Tibial nerve (tissue), 4 donors: ENCODE measurements around the gene SLC38A3. TPM values are rescaled to one million over a fixed set of nuclear protein-coding genes. Genes with fewer than 3 reads are reported as not detected.

ENCODE experiments used
- DNase-seq, 2 donors: peaks; one replicate each; pipeline ENCODE4 v3.0.0-alpha.2; 2019; ENCODE audit warnings: low spot score in 2 of 2
- H3K27ac ChIP-seq, 4 donors: fragments of 200-600 bp; sonication (generic) in 3 of 4; one replicate each; pipeline ENCODE4 v1.5.1; 2017 to 2019; ENCODE audit warnings: mild to moderate bottlenecking in 1 of 4
- H3K27me3 ChIP-seq, 2 donors: fragments of 200-600 bp; sonication (generic) in 1 of 2; one replicate each; pipeline versions ENCODE4 v1.5.1 to v1.6.0; 2017 to 2019
- H3K36me3 ChIP-seq, 3 donors: fragments of 200-600 bp; sonication (generic); one replicate each; pipeline ENCODE4 v1.5.1; 2018 to 2019
- H3K4me1 ChIP-seq, 4 donors: fragments of 200-600 bp; sonication (generic) in 3 of 4; one replicate each; pipeline ENCODE4 v1.5.1; 2017 to 2019
- H3K4me3 ChIP-seq, 4 donors: fragments of 200-600 bp; sonication (generic) in 3 of 4; one replicate each; pipeline ENCODE4 v1.5.1; 2017 to 2019; ENCODE audit warnings: mild to moderate bottlenecking in 1 of 4, moderate library complexity in 1 of 4
- H3K9me3 ChIP-seq, 4 donors: fragments of 200-600 bp; sonication (generic) in 3 of 4; one replicate each; pipeline ENCODE4 v1.5.1; 2017 to 2019
- EP300 ChIP-seq, 2 donors: sonication (generic); formaldehyde crosslinking; IDR thresholded peaks; one replicate each; pipeline ENCODE4 v1.6.1; 2017; ENCODE audit warnings: antibody characterized with exemption in 2 of 2, mild to moderate bottlenecking in 1 of 2
- POLR2A ChIP-seq, 2 donors: fragments of 450-650 bp; IDR thresholded peaks; one replicate each; pipeline ENCODE4 v1.6.1; 2017; ENCODE audit warnings: antibody characterized with exemption in 2 of 2, mild to moderate bottlenecking in 2 of 2, moderate library complexity in 2 of 2
- WGBS, 2 donors: methylation state at CpG; one replicate each; pipeline ENCODE4 v1.1.5; 2018; 5-methylcytosine and 5-hydroxymethylcytosine counted together
- total RNA-seq, 4 donors: library from RNA; depleted of rRNA; stranded (reverse); fragments of >200 nt; gene quantifications; one replicate each; pipeline ENCODE4 v1.1.0, GENCODE V29; 2016
- TF ChIP-seq, protein P1 (sequence below), 5 experiments: fragments of 200-600 bp in 3 of 5; fragments of 450-650 bp in 2 of 5; sonication (generic) in 3 of 5; IDR thresholded peaks; one replicate each; pipeline ENCODE4 v1.5.1; 2016 to 2019; ENCODE audit warnings: antibody characterized with exemption in 5 of 5, mild to moderate bottlenecking in 3 of 5, moderate library complexity in 2 of 5

The SLC38A3 gene
- total RNA-seq, 4 donors from 2014 or later, result 0.21 to 8.1 (median 1.5) TPM

DNA sequence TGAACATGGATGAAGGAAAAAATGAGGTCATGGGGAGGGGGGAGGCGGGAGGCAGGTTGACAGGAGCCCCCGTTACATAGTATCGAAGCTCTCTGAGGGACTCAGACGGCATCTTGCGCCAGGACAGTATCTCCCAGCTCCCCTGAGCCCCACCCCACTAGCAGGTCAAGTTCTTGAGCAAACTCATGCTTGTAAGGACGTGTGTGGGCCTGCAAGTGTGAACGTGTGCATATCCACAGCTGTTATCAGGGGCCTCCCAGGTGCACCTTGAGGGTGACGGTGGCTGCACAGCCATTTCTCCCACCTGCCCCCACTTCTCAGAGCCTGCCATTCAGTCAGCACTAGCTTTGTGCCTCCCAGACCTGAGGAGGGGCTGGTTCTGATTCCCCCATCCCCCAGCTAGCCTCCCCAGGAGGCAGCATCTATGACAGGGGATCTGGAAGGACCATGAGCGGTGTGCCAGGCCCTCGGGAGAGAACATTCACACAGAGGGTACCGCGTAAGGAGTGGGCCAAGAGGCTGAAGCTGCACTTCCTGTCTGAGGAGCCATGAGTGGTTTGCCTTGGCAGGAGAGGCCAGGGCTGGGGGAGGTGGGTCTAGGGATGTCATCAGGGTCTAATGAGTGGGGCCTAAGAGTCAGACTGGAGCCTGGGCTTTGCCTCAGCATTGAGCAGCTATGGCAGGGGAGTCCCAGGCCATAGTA, 47.1 kb upstream of the SLC38A3 start:
- WGBS, 2 donors, result 76 to 77% methylated on average over 11 to 12 of the region's 12 CpGs
- peaks cover 0 to 82% (median 22%) of the 10 kb centered on the region in 4 donors for H3K4me1 ChIP-seq
- H3K4me3 ChIP-seq, result no peak overlapping the region

DNA sequence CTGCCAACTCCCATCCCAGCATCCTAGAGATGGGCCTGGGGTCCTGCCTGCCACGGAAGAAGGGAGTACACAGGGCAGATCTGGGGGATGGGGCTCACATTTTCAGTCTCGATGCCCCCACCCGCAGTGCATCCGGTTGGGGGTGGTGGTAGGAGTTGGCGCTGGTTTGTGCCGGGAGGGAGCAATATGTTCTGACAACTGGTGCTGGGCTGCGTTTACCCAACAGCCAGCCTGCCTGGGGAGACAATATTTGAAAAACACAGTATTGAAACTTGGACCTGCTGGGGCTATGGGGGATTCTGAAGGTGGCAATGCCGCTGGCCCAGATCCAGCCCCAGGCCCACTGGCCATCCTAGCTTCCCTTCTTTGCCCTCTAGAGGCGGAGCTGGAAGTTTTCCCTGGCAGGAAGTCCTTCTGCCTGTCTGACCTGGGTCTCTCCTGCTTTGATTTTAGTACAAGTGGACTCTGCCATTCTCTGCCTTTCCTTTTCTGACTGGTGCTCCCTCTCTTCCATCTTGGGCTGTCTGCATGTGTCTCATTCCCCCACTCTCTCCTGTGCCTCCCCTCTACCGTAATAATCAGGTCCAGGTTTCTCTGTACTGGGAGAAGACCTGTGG, 46.4 kb upstream of the SLC38A3 start:
- Histone ChIP-seq H3K4me3 (no peak overlapping the region), H3K36me3 (no peaks in the 10 kb centered on the region), H3K4me1 (peaks cover 0 to 89% (median 22%) of the 10 kb centered on the region in 4 donors), H3K27me3 (peaks cover 0 to 24% of the 10 kb centered on the region in 2 donors), H3K27ac (peak overlapping the region in 2 of 4 donors; percentile 52 to 83), H3K9me3 (no peaks in the 10 kb centered on the region)
- 66 to 84% methylated on average over 10 of the region's 10 CpGs for WGBS, 2 donors
- no peak for TF ChIP-seq POLR2A (IDR thresholded peaks at IDR 0.05)
- TF ChIP-seq EP300 (IDR thresholded peaks at IDR 0.05), result no peak
- no peak for DNase-seq

More for the DNA sequence above, 47.1 kb upstream of the SLC38A3 start:
- Histone ChIP-seq H3K36me3 (no peaks in the 10 kb centered on the region), H3K27me3 (peaks cover 0 to 24% of the 10 kb centered on the region in 2 donors), H3K9me3 (no peaks in the 10 kb centered on the region), H3K27ac (peak overlapping the region in 3 of 4 donors; percentile 4 to 59 (median 19))
- no peak for DNase-seq
- TF ChIP-seq EP300 (IDR thresholded peaks at IDR 0.05) (no peak), POLR2A (IDR thresholded peaks at IDR 0.05) (no peak)
- TF ChIP-seq, protein P1, sequence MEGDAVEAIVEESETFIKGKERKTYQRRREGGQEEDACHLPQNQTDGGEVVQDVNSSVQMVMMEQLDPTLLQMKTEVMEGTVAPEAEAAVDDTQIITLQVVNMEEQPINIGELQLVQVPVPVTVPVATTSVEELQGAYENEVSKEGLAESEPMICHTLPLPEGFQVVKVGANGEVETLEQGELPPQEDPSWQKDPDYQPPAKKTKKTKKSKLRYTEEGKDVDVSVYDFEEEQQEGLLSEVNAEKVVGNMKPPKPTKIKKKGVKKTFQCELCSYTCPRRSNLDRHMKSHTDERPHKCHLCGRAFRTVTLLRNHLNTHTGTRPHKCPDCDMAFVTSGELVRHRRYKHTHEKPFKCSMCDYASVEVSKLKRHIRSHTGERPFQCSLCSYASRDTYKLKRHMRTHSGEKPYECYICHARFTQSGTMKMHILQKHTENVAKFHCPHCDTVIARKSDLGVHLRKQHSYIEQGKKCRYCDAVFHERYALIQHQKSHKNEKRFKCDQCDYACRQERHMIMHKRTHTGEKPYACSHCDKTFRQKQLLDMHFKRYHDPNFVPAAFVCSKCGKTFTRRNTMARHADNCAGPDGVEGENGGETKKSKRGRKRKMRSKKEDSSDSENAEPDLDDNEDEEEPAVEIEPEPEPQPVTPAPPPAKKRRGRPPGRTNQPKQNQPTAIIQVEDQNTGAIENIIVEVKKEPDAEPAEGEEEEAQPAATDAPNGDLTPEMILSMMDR (IDR thresholded peaks at IDR 0.05), result no peak

DNA sequence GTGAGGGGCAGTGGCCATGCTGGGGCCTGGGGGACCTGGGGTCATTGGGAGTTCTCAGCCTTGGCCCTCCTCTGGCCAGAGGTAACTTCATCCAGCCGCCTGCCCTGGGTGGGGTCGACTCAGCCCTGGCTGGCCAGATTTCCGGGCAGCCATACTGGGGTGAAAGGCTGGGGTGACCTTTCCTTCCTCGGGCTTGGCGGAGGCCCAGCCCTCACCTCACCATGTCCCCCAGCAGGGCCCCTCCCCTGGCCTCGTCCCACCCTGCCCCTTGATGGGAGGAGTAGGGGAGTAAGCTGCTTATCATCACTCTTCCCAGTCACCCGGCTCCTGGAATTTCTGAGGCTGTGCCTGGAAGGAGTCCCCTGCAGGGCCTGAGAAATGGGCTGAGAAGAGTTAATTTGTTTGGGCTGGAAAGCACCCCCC, 44.5 kb upstream of the SLC38A3 start:
- no peak for TF ChIP-seq EP300 (IDR thresholded peaks at IDR 0.05)
- TF ChIP-seq, protein P1 (IDR thresholded peaks at IDR 0.05), result no peak
- TF ChIP-seq POLR2A (IDR thresholded peaks at IDR 0.05), result no peak
- Histone ChIP-seq H3K4me3 (no peak overlapping the region), H3K27ac (peak overlapping the region in 3 of 4 donors; percentile 28 to 83 (median 77)), H3K4me1 (peaks cover 0 to 98% (median 35%) of the 10 kb centered on the region in 4 donors), H3K36me3 (no peaks in the 10 kb centered on the region), H3K27me3 (peaks cover 0 to 22% of the 10 kb centered on the region in 2 donors), H3K9me3 (no peaks in the 10 kb centered on the region)
- 41 to 49% methylated on average over 2 to 5 of the region's 7 CpGs for WGBS, 2 donors
- no peak for DNase-seq

DNA sequence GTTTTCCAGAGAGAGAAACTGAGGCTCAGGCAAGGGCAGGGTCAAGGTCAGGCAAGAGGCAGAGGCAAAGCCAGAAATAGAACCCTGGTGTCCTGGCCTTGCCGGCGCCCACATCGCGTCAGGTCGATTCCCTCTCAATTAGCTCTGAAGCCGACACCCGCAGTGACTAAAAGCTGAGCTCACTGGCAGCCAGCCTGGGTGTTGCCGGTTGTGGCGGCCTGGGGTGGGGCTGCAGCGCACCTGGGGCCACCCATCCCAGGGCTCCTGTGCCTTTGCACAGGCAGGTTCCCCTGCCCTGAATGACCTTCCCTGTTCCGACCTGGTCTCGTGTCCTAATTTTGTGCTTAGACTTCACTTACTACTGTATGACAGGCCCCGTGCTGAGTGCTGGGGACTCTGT, 43.8 kb upstream of the SLC38A3 start:
- Histone ChIP-seq H3K27ac (peak overlapping the region; percentile 25 to 83 (median 52)), H3K4me1 (peaks cover 0 to 98% (median 37%) of the 10 kb centered on the region in 4 donors), H3K36me3 (no peaks in the 10 kb centered on the region), H3K9me3 (no peaks in the 10 kb centered on the region), H3K27me3 (peaks cover 0 to 14% of the 10 kb centered on the region in 2 donors), H3K4me3 (no peak overlapping the region)
- TF ChIP-seq EP300 (IDR thresholded peaks at IDR 0.05), result no peak
- TF ChIP-seq, protein P1 (IDR thresholded peaks at IDR 0.05), result no peak
- no peak for DNase-seq
- WGBS, 2 donors, result 58 to 60% methylated on average over 12 of the region's 13 CpGs

DNA sequence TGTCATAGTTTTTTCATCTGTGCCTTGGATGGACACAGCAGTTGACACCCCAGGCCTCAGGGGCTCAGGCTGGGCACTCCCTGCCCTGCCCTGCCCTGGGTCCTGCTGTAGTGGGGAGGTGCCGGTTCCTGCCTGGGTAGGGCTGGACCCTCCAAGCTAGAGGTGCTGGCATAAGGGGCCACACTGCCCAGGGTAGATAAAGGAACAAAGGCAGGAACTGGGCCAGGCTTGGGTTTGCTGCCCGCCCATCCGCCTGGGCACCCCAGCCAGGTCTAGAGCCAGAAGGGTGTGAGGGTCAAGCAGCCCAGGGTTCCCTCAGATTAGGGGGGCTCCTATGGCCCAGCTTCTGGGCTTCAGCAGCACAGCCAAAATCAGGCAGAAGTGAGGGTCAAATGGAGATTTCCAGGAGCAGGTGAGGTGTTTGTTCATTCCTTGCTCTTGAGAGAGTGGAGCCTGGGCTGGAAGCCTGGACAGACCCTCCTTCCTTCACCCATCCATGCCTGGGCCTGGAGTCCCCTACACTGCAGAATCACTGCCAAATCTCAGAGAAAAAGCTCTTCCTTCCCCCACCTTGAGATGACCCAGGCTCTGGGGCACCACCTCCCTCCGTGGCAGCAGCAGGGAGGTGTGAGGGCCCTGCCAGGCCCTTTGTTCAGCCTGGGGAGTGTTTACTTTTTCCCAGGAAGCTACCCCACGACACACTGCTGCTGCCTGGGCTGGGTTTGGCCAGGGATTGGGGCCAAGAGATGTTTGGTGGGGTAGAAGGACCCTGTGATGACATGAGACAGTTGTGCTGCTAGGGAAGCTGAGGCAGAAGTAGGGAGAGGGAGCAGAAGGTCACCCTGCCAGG, 42.8 kb upstream of the SLC38A3 start:
- H3K9me3 ChIP-seq, result no peaks in the 10 kb centered on the region
- H3K27ac ChIP-seq, result peak overlapping the region in 3 of 4 donors; percentile 28 to 83 (median 77)
- H3K36me3 ChIP-seq, result no peaks in the 10 kb centered on the region
- 45 to 76% methylated on average over 2 to 5 of the region's 5 CpGs for WGBS, 2 donors
- no peak for TF ChIP-seq POLR2A (IDR thresholded peaks at IDR 0.05)
- no peak for TF ChIP-seq EP300 (IDR thresholded peaks at IDR 0.05)
- TF ChIP-seq, protein P1 (IDR thresholded peaks at IDR 0.05), result no peak
- DNase-seq, result no peak
- H3K4me3 ChIP-seq, result no peak overlapping the region
- H3K27me3 ChIP-seq, result peaks cover 0 to 5% of the 10 kb centered on the region in 2 donors
- H3K4me1 ChIP-seq, result peaks cover 0 to 98% (median 47%) of the 10 kb centered on the region in 4 donors
